Measurements from ENCODE around the gene CDC25C.
"Not testable (repeated sequence)": the region's sequence is repeated elsewhere in the genome, so short reads cannot be mapped to it uniquely, and the experiment has no call there.

Gene CDC25C

GRCh38 chr5:138258704-138259292 lies 72.8 kb downstream of the CDC25C start:
- Histone ChIP-seq H4K20me1 (ENCODE audit: insufficient read depth, low read length) (no peaks in the 10 kb centered on the region), H2AFZ (ENCODE audit: low read length) (no peak overlapping the region)
- TF ChIP-seq EZH2 (optimal IDR thresholded peaks at IDR 0.05; ENCODE audit: low read depth, low read length): no peak
- no peak for TF ChIP-seq CTCF (IDR thresholded peaks at IDR 0.05; ENCODE audit: low read length)
- TF ChIP-seq EZH2phosphoT487 (IDR thresholded peaks at IDR 0.05; ENCODE audit: low read length): no peak

GRCh38 chr5:138257583-138257982 lies 74.0 kb downstream of the CDC25C start:
- Histone ChIP-seq H3K4me2 (ENCODE audit: low read depth, low read length) (no peak overlapping the region), H3K9me3 (replicated peaks; ENCODE audit: insufficient read depth, low read length) (no peaks in the 10 kb centered on the region), H3K9me2 (replicated peaks; ENCODE audit: insufficient read depth, low read length) (no peaks in the 10 kb centered on the region), H3K4me1 (ENCODE audit: low read length) (no peaks in the 10 kb centered on the region), H3K9ac (ENCODE audit: low read length) (no peak overlapping the region), H3F3A (ENCODE audit: insufficient read depth, low read length) (no peaks in the 10 kb centered on the region), H3K27ac (ENCODE audit: low read length) (no peak overlapping the region), H2AFZ (ENCODE audit: low read length) (no peak overlapping the region), H3K36me3 (replicated peaks; ENCODE audit: insufficient read depth, low read length) (no peaks in the 10 kb centered on the region), H3K4me3 (ENCODE audit: low read length) (no peak overlapping the region), H3K79me2 (ENCODE audit: low read length) (no peaks in the 10 kb centered on the region), H3K27me3 (replicated peaks; ENCODE audit: insufficient read depth, low read length) (no peaks in the 10 kb centered on the region), H4K20me1 (ENCODE audit: insufficient read depth, low read length) (no peaks in the 10 kb centered on the region)
- TF ChIP-seq EZH2phosphoT487 (IDR thresholded peaks at IDR 0.05; ENCODE audit: low read length) (no peak), EZH2 (optimal IDR thresholded peaks at IDR 0.05; ENCODE audit: low read depth, low read length) (no peak), CTCF (IDR thresholded peaks at IDR 0.05; ENCODE audit: low read length) (no peak)
- no peak for DNase-seq

More at GRCh38 chr5:138258704-138259292, 72.8 kb downstream of the CDC25C start:
- H3K9me3 ChIP-seq (replicated peaks; ENCODE audit: insufficient read depth, low read length): no peaks in the 10 kb centered on the region
- no peaks in the 10 kb centered on the region for H3K36me3 ChIP-seq (replicated peaks; ENCODE audit: insufficient read depth, low read length)
- H3K9me2 ChIP-seq (replicated peaks; ENCODE audit: insufficient read depth, low read length): no peaks in the 10 kb centered on the region
- H3F3A ChIP-seq (ENCODE audit: insufficient read depth, low read length): no peaks in the 10 kb centered on the region
- H3K27ac ChIP-seq (ENCODE audit: low read length): no peak overlapping the region
- H3K4me1 ChIP-seq (ENCODE audit: low read length): no peaks in the 10 kb centered on the region
- H3K79me2 ChIP-seq (ENCODE audit: low read length): no peaks in the 10 kb centered on the region
- no peak overlapping the region for H3K4me2 ChIP-seq (ENCODE audit: low read depth, low read length)
- no peak overlapping the region for H3K4me3 ChIP-seq (ENCODE audit: low read length)
- H3K27me3 ChIP-seq (replicated peaks; ENCODE audit: insufficient read depth, low read length): no peaks in the 10 kb centered on the region
- H3K9ac ChIP-seq (ENCODE audit: low read length): no peak overlapping the region
- DNase-seq: no peak

GRCh38 chr5:138252944-138253343 lies 78.7 kb downstream of the CDC25C start:
- Histone ChIP-seq H4K20me1 (ENCODE audit: insufficient read depth, low read length) (no peaks in the 10 kb centered on the region), H3K9ac (ENCODE audit: low read length) (no peak overlapping the region), H3K27ac (ENCODE audit: low read length) (no peak overlapping the region), H3K4me1 (ENCODE audit: low read length) (no peaks in the 10 kb centered on the region), H3K27me3 (replicated peaks; ENCODE audit: insufficient read depth, low read length) (no peaks in the 10 kb centered on the region), H3K9me3 (replicated peaks; ENCODE audit: insufficient read depth, low read length) (no peaks in the 10 kb centered on the region), H3K4me3 (ENCODE audit: low read length) (no peak overlapping the region), H3K9me2 (replicated peaks; ENCODE audit: insufficient read depth, low read length) (no peaks in the 10 kb centered on the region), H3K4me2 (ENCODE audit: low read depth, low read length) (no peak overlapping the region), H2AFZ (ENCODE audit: low read length) (no peak overlapping the region), H3F3A (ENCODE audit: insufficient read depth, low read length) (no peaks in the 10 kb centered on the region), H3K36me3 (replicated peaks; ENCODE audit: insufficient read depth, low read length) (no peaks in the 10 kb centered on the region), H3K79me2 (ENCODE audit: low read length) (no peaks in the 10 kb centered on the region)
- DNase-seq: no peak
- TF ChIP-seq CTCF (IDR thresholded peaks at IDR 0.05; ENCODE audit: low read length): no peak
- no peak for TF ChIP-seq EZH2 (optimal IDR thresholded peaks at IDR 0.05; ENCODE audit: low read depth, low read length)
- no peak for TF ChIP-seq EZH2phosphoT487 (IDR thresholded peaks at IDR 0.05; ENCODE audit: low read length)

GRCh38 chr5:138247800-138248199 lies 83.8 kb downstream of the CDC25C start:
- not testable (repeated sequence) for DNase-seq; H3K79me2 ChIP-seq (ENCODE audit: low read length); H3K27me3 ChIP-seq (replicated peaks; ENCODE audit: insufficient read depth, low read length); H3K27ac ChIP-seq (ENCODE audit: low read length); H3K4me1 ChIP-seq (ENCODE audit: low read length); H3K9me3 ChIP-seq (replicated peaks; ENCODE audit: insufficient read depth, low read length); H3K4me3 ChIP-seq (ENCODE audit: low read length); H2AFZ ChIP-seq (ENCODE audit: low read length); H3K4me2 ChIP-seq (ENCODE audit: low read depth, low read length); H3K36me3 ChIP-seq (replicated peaks; ENCODE audit: insufficient read depth, low read length); H3K9me2 ChIP-seq (replicated peaks; ENCODE audit: insufficient read depth, low read length); H4K20me1 ChIP-seq (ENCODE audit: insufficient read depth, low read length); H3K9ac ChIP-seq (ENCODE audit: low read length); H3F3A ChIP-seq (ENCODE audit: insufficient read depth, low read length)
